NCI-H187 treated with DMSO at 0.1 percent for 48 hours (cell line): Measurements from ENCODE around the gene RNF10.
"Not testable (repeated sequence)": the region's sequence is repeated elsewhere in the genome, so short reads cannot be mapped to it uniquely, and the experiment has no call there.

ENCODE experiments used
- DNase-seq: peaks from one replicate; lab custom pipeline; 2025; lab: John Stamatoyannopoulos, UW

The RNF10 gene

DNA sequence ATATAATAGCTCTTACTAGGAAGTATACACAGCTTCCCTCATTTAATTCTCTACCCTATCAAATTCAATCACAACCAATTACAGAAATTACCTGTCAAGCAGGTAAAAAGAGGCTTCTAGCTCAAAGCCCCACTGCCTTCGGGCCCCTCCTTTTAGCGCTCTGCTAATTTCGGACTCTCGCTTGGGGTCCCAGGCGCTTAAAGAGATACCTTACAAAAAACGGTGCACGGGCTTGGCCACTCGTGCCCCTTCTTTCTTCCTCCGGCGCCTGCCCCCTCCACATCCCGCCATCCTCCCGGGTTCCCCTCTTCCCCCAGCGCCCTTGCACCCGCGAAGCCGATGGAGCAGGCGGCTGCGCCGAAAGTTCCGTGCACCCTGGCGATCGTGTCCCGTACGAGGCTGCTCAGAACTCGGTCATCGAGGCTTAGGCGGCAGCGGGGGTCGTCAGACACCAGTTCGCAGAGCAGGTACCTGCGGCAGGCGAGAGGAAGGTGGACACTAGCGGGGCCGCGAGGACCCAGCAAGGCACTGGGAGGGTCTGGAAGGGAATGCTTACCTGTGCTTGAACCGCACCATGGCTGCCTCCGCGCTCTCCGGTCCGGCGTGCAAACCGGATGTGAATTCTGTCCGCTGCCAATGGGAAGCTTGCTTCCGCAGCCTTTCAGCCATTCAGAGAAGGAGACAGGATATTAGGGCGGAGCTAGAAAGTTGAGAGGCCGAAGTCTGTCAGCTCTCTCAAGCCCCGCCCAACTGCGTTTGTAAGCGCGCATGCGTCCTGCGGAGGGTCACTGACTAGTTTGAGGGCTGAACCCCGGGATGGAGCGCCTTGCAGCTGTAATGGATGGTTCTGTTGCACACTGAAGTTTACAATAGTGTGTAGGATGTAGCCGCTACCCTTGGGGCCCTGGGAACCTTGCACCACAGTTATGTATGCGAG lies 46.9 kb downstream of the RNF10 start, which contains the start of gene POP5:
Gene POP5, minus strand, starts transcription at position 616 of the 937 bp plus-strand sequence. Its CDS starts 40 bp downstream, at position 576.
- DNase-seq = peak; percentile 99

DNA sequence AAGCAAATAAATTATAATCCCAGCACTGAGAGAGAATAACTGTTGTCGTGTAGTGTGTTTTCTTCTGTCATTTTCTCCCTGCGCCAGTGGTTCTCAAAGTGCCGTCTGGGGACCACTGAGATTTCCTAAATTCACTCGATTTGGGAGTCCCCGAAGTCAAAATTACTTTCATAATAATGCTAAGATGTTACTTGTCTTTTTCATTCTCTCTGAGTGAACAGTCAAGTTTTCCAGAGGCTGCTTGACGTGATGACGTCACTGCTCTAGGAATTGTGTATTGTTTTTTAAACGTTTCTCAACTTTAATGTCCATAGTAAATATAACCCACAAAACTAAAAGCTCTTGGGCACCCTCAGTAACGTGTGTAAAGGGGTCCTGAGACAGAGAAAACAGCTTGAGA lies 47.8 kb downstream of the RNF10 start:
- no peak for DNase-seq

DNA sequence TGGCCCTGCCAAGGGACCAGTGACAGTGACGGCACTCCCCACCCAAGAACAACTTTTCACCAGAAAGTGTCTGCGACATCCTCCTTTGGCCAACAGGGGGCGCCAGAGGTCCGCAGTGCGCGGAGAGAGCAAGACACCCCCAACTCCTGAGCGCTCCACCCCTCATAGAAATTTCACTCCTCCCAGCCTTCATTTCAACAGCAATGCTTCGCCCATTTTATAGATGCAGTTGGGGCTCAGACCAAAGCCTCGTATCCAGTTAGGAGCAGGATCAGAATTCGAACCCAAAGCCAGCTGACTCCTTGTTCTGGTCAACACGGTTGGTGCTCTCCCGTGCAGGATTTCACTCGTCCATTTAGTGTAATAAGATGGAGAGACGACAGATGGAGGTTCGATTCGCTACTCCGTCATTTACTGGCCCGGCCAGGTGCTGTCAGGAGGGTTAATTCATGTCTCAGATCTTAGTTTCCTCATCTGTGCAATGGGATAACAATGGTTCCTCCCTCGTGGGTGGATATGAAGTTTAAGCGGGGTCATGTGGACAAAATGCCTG lies 49.4 kb downstream of the RNF10 start:
- DNase-seq = peak; percentile 16

DNA sequence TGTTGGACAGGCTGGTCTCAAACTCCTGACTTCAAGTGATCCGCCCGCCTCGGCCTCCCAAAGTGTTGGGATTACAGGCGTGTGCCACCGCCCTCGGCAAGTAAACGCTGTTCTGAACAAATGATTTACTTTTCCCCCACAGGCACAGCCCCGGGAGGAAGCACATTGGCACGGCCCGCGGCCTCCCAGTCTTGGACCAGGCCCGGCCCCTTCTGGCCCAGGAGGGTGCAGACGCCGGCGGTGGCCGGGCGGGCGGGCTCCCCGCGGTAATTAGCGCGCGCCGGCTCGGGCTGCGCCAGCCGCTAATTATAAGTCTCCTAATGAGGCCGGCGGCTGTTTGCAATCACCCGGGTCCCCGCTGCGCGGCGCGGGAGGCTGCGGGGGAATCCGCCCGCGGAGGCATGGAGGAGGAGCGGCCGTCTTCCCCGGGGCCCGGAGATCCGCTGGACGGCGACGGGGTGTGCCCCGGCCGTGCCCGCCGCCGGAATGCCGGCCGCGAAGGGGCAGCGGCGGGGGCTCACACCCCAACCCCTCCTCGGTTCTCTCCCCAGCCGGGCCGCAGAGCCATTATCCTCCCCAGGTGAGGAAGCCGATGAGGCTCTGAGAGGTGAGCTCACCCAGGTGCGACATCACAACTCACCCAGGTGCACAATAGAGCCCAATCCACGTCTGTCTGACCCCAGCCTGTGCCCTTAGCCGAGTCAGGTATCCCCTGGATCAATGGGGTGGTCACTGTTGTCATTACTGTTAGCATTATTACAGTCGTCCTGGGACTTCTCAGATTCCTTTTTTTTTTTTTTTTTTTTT lies 50.4 kb downstream of the RNF10 start:
- no peak for DNase-seq

GRCh38 chr12:120586206-120586605 lies 52.0 kb downstream of the RNF10 start:
- no peak for DNase-seq

DNA sequence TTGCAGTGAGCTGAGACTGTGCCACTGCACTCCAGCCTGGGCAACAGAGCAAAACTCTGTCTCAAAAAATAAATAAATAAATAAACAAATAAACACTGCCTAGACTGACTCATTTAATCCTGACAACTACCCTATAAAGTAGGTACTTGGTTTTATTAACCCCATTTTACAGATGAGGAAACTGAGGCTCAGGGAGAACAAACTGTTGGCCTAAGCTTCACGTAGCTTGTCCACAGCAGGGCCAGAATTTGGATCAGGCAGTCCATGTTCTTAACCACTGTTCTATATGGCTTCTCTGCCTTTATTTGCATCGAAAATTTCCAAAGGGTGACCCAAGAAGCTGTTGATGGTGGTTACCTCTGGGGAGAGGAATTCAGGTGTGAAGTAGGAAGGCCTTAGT lies 52.7 kb downstream of the RNF10 start:
- DNase-seq = no peak

GRCh38 chr12:120588371-120588770 lies 54.2 kb downstream of the RNF10 start:
- DNase-seq = no peak

DNA sequence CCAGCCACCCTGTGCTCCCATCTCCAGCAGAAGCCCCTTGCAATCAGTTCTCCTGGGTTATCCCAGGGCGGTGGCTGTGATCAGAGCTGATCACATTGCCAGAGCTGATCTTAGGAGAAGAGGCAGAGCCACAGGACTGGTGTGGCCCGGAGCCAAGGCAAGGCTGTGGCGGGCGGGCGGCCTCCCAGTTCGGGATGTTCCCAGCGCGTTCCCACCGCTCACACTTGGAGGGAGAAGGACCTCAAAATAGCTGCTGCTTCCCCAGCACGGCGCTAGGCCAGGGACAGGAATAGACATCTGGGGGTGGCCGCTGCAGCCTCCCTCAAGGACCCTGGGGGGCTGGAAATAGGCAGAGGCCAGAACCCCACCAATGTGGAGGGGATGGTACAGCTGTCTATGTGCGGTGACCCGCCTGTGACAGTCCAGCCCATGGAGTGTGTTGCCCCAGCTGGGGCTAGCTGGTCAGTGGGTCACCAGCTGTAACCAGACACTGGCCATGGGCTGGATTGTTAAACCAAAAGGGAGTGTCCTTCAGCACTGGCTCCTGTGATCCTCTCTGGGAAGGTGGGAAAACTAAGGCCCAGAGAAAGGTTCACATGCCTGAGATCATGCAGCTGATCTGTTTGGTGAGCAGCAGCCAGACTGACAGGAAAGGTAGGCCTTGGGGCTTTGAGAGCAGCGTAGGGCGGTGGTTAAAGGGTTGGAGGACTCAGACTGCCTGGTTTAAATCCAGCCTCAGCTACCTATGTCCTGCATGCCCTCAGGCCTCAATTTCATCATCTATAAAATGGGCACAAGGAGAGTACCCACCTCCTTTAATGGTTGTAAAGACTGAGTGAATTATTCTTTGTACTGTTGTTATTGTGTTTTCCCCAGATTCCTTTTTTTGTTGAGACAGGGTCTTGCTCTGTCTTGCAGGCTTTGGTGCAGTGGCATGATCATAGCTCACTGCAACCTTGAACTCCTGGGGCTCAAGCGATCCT lies 55.1 kb downstream of the RNF10 start:
- no peak for DNase-seq

- DNase-seq = no peak
These were observed 56.7 kb downstream of the RNF10 start for GRCh38 chr12:120590741-120591407.

- no peak for DNase-seq
These were observed 58.2 kb downstream of the RNF10 start for GRCh38 chr12:120592121-120593049.

DNA sequence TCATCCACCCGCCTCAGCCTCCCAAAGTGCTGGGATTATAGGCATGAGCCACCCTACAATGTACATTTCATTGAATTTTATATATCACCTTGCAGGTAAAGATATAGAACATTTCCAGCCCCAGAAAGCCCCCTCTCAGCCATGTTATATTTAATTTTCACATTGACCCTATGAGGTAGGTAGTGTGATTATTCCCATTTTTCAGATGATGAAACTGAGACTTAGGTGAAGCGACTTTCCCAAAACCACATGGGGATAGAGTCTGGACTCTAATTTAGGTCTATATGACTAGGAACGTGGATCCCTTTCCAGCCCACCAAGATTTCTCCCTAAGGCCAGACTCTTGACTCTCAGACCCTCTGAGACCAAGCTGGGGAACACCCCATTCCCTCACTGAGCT lies 62.7 kb downstream of the RNF10 start:
- no peak for DNase-seq

DNA sequence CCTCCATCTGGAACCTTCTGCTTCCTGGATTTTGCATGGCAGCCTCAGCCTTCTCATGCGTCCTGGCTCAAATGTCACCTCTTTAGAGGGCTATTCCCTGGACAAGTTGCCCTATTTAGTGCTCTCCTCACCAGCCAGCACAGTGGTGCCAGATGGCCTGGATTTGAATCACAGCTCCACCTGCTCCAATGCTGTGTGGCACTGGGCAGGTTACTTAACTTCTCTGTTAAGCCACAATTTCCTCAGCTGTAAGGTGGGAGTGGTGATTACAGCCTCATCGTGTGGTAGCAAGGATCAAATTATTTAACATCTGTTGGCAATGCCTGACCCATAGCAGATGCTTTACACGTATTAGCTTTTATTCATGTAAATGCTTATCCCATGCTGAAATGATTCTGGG lies 63.7 kb downstream of the RNF10 start:
- DNase-seq = no peak

DNA sequence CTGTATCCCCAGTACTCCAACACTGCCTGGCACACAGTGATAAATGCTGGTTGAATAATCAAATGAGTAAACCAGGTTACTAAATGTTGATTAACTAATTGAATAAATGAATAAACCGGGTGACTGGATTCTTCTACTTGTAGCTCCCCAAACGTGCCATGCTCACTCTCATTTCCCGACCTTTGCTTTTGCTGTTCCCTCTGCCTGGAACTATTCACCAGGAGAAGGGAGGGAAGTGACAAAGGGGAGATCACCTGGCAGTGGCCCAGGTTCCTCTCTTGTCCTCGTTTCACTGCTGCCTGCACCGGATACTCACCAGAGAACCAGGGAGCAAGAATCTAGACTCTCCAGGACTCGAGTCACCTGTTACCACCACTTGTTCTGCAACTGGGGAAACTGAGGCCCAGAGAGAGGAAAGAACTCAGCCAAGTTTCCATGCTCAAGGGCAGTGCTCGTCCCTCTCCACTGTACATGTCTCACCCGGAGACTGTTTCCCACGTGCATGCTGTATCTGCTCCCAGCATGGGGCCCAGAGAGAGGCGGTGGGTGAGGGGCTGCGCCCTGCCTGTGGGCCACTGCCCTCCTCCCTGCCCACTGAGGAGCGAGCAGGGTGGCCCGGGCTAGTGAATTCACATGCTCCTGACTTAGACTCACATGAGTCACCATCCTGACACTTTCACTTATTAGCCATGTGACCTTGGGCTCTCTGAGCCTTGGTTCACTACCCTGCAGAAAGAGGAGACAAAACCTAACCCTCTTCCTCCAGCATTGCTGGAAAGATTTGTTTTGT lies 64.7 kb downstream of the RNF10 start:
- DNase-seq = no peak

GRCh38 chr12:120599672-120600552 lies 65.8 kb downstream of the RNF10 start:
- DNase-seq = no peak

GRCh38 chr12:120602416-120602815 lies 68.3 kb downstream of the RNF10 start:
- DNase-seq = not testable (repeated sequence)

GRCh38 chr12:120610560-120610959 lies 76.4 kb downstream of the RNF10 start:
- DNase-seq = no peak

DNA sequence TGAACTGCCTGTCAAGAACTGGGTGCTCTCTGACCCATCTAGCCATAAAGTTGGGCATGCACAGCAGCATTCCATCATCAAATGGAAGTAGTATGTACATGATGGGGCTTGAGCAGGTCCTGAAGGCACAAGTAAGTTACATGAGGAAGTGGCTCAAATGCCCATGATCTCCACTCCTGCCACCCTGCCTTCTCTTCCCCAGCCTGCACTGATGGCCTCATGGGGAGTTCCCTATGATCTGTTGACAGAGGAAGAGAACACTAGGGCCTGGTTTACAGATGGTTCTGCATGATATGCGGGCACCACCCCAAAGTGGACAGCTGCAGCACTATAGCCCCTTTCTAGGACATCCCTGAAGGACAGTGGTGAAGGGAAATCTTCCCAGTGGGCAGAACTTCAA lies 77.4 kb downstream of the RNF10 start:
- not testable (repeated sequence) for DNase-seq

DNA sequence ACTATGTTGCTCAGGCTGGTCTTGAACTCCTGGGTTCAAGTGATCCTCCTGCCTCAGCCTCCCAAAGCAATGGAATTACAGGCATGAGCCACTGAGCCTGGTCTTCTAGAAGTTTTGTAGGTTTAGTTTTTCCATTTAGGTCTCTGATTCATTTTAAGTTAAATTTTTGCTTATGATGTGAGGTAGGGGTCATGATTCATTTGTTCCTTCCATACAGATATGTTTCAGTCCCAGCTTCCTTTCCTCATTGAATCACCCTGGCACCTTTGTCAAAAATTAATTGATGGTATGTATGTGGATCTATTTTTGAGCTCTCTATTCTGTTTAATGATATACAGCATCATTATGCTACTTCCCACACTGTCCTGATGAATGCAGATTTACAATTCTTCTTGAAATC lies 80.7 kb downstream of the RNF10 start:
- DNase-seq = no peak
